Type B pancreatic cell (in vitro differentiated cells): ENCODE measurements around the gene ESD. TPM values are rescaled to one million over a fixed set of nuclear protein-coding genes. Genes with fewer than 3 reads are reported as not detected.

Source experiments
- DNase-seq: peaks from one replicate; pipeline ENCODE4 v3.0.0; 2021; ENCODE audit warnings: mixed read lengths; ENCODE audit not compliant: unreplicated experiment; ENCODE audit errors: extremely low spot score
- H3K27ac Mint-ChIP-seq: 2 replicates; pipeline ENCODE4 v1.8.0; 2021; ENCODE audit warnings: mild to moderate bottlenecking, mixed read lengths
- H3K27me3 Mint-ChIP-seq: 2 replicates; pipeline ENCODE4 v1.8.0; 2021; ENCODE audit warnings: mixed read lengths
- H3K36me3 Mint-ChIP-seq: 2 replicates; pipeline ENCODE4 v1.8.0; 2021; ENCODE audit warnings: mixed read lengths
- H3K4me1 Mint-ChIP-seq: one replicate; pipeline ENCODE4 v1.8.0; 2021; ENCODE audit warnings: mixed read lengths; ENCODE audit not compliant: unreplicated experiment
- H3K4me3 Mint-ChIP-seq: 2 replicates; pipeline ENCODE4 v1.8.0; 2021; ENCODE audit warnings: mild to moderate bottlenecking, mixed read lengths
- H3K9me3 Mint-ChIP-seq: 2 replicates; pipeline ENCODE4 v1.8.0; 2021; ENCODE audit warnings: mixed read lengths
- total RNA-seq: library from RNA; stranded (reverse); gene quantifications from 2 replicates; pipeline ENCODE4 v1.2.1, GENCODE V29; 2021; ENCODE audit warnings: low replicate concordance
- TF ChIP-seq, protein P1 (sequence below): fragments of 200-600 bp; sonication (generic); conservative IDR thresholded peaks from 2 replicates; pipeline ENCODE4 v1.5.0; 2021; ENCODE audit warnings: antibody characterized with exemption, mild to moderate bottlenecking

ESD gene
- total RNA-seq, 1 donor from 2014 or later: 114 TPM

DNA sequence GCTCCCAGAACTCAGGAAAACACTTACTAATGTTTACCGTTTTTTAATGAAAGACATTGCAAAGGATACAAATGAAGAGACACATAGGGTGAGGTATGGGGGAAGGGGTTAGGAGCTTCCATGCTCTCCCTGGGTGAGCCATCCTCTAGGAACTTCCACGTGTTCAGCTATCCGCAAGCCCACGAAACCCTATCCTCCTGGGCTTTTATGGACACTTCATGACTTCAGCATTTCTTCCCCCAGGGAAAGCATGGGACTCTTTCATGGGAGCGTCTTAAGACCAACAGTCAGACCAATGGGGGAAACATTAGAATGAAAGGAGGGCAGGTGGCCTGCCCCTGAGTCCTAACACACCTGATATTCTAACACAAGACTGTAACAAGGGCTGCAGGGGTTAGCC lies 6.6 kb upstream of the ESD start:
- H3K4me1 Mint-ChIP-seq: no peaks in the 10 kb centered on the region

DNA sequence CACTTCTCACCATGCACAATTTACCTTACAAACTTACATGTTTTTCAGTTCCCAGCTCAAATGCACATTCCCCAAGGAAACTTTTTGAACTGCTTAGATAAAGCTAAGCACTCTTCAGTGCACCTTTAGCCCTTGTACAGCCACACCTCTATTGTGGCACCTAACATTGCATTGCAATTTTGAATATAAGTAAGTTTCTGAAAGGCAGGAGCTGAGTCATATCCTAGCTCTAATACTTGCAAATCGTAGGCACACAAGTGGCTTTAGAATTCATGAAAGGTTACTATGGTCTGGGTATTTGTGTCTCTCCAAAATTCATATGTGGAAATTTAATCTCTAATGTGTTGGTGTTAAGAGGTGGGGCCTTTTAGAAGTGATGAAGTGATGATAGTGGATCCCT lies 4.9 kb upstream of the ESD start:
- H3K27me3 Mint-ChIP-seq: peaks cover 6% of the 10 kb centered on the region
- DNase-seq: no peak
- H3K36me3 Mint-ChIP-seq: no peaks in the 10 kb centered on the region
- H3K27ac Mint-ChIP-seq: no peak overlapping the region
- peaks cover under 1% of the 10 kb centered on the region for H3K4me1 Mint-ChIP-seq
- TF ChIP-seq, protein P1, sequence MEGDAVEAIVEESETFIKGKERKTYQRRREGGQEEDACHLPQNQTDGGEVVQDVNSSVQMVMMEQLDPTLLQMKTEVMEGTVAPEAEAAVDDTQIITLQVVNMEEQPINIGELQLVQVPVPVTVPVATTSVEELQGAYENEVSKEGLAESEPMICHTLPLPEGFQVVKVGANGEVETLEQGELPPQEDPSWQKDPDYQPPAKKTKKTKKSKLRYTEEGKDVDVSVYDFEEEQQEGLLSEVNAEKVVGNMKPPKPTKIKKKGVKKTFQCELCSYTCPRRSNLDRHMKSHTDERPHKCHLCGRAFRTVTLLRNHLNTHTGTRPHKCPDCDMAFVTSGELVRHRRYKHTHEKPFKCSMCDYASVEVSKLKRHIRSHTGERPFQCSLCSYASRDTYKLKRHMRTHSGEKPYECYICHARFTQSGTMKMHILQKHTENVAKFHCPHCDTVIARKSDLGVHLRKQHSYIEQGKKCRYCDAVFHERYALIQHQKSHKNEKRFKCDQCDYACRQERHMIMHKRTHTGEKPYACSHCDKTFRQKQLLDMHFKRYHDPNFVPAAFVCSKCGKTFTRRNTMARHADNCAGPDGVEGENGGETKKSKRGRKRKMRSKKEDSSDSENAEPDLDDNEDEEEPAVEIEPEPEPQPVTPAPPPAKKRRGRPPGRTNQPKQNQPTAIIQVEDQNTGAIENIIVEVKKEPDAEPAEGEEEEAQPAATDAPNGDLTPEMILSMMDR: no peak
- H3K9me3 Mint-ChIP-seq: no peaks in the 10 kb centered on the region
- H3K4me3 Mint-ChIP-seq: no peak overlapping the region

More for the DNA sequence above, 6.6 kb upstream of the ESD start:
- no peak overlapping the region for H3K27ac Mint-ChIP-seq
- H3K4me3 Mint-ChIP-seq: no peak overlapping the region
- TF ChIP-seq, protein P1: no peak
- no peaks in the 10 kb centered on the region for H3K36me3 Mint-ChIP-seq
- H3K27me3 Mint-ChIP-seq: peaks cover 6% of the 10 kb centered on the region
- no peaks in the 10 kb centered on the region for H3K9me3 Mint-ChIP-seq
- no peak for DNase-seq

DNA sequence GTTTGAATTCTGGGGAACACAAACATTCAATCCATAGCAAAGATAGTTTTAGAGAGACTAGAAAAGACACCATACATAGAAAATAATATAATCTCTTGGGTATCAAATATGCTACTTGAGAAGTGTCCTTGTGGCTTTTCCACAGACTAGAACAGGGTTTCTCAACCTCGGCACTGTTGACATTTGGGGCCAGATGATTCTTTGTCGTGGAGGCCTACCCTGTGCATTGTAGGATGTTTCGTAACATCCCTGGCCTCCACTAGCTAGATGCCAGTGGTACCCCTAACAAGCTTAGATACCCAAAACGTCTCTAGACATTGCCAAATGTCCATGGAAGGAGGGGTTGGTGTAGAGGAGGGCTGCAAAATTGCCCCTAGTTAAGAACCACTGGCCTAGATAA lies 2.2 kb upstream of the ESD start:
- H3K4me1 Mint-ChIP-seq: peaks cover 16% of the 10 kb centered on the region
- H3K27me3 Mint-ChIP-seq: peaks cover 3% of the 10 kb centered on the region
- H3K9me3 Mint-ChIP-seq: no peaks in the 10 kb centered on the region
- no peak overlapping the region for H3K4me3 Mint-ChIP-seq
- no peaks in the 10 kb centered on the region for H3K36me3 Mint-ChIP-seq
- DNase-seq: no peak
- no peak overlapping the region for H3K27ac Mint-ChIP-seq
- TF ChIP-seq, protein P1: no peak

DNA sequence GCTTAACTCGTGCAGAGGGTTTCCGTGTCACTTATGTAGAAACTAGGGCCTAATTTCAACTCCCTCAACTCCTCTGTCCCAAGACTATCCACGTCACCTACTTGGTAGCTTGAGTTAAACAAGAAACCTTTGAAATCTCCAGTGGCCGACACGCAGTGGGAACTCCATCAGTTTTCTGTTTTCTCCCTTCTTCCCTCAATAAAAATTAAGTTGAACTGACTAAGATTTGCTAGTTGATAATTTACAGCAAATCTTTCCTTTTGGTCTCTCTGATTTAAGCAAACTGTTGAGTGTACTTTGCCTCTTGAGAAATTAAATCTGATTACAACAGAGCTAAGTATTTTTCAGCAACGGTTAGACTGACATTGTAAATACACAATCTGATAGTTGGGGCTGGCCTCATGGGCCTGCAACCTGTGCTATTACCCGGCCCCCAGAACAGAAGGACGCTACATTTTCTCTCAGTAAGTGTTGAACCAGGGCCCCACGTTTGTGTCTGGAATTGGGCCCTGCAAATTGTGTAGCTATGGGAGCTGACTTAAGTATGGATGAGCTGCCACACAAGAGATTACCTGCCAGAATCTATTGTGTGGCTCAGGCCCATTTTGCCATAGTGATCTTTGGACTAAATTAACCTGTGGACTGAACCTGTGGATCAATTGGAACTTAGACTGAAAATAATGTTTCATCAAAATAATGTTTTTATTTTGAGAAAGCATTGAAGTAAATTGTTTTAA lies 708 bp upstream of the ESD start:
- peak overlapping the region; percentile 97 for H3K4me3 Mint-ChIP-seq

DNA sequence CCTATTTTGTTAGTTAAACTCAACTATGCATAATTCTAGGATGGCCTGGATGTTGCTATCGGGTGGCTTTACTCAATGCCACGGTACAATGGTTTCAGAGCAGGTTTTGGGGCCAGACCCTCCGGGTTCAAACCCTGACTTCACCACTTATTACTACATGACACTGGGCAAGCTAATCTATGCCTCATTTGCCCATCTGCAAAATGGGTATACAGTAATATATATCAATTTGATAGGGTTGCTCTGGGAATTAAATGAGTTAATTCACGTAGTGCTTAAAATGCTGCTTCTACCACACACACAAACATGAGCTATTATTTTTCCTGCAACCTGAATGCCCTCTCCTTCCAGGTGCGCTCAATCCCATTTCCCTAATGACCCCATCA lies 839 bp downstream of the ESD start:
- TF ChIP-seq, protein P1: no peak
- DNase-seq: no peak
- Mint-ChIP-seq H3K36me3 (peaks cover 5% of the 10 kb centered on the region), H3K4me1 (peaks cover 22% of the 10 kb centered on the region), H3K4me3 (peak overlapping the region; percentile 97), H3K27ac (peak overlapping the region; percentile 93), H3K9me3 (no peaks in the 10 kb centered on the region), H3K27me3 (no peaks in the 10 kb centered on the region)

More for the DNA sequence above, 708 bp upstream of the ESD start:
- no peaks in the 10 kb centered on the region for H3K9me3 Mint-ChIP-seq
- peaks cover 22% of the 10 kb centered on the region for H3K4me1 Mint-ChIP-seq
- TF ChIP-seq, protein P1: no peak
- peaks cover 5% of the 10 kb centered on the region for H3K36me3 Mint-ChIP-seq
- DNase-seq: no peak
- H3K27ac Mint-ChIP-seq: peak overlapping the region; percentile 93
- H3K27me3 Mint-ChIP-seq: peaks cover 3% of the 10 kb centered on the region
